K562 treated with DMSO at 1 percent for 24 hours (cell line): Measurements from ENCODE around the gene KLHL15. TPM values are rescaled to one million over a fixed set of nuclear protein-coding genes. Genes with fewer than 3 reads are reported as not detected.

Experiments
- total RNA-seq: library from RNA; unstranded; fragments of 300-600 nt; gene quantifications from 2 replicates; pipeline ENCODE4 v1.2.3, GENCODE V29; 2022; ENCODE audit warnings: low read depth; ENCODE audit not compliant: insufficient read depth

Gene KLHL15
- total RNA-seq, result 6.0 and 6.1 TPM in 2 replicates

DNA sequence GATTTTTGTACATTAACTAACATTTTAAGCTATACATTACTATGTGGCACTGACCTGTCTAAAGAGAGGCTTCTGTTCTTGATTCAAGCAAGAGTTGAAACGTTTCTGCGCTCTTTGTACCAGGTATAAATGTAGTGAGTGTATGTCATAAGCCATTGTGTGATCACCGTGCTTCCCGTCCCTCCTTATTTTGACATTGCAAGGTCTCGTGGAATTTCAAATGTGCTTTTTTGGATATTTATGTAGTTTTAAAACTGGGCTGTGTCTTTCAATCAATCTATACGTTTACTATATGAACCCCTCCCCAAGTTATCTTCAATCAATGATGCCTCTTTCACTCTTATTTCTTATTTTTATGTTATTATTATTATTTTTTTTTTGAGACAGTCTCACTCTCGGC, at the start of gene KLHL15:
KLHL15 (minus strand) TSS at position 101 of the 400 bp plus-strand sequence. CDS start 20,493 bp downstream, outside the sequence.

DNA sequence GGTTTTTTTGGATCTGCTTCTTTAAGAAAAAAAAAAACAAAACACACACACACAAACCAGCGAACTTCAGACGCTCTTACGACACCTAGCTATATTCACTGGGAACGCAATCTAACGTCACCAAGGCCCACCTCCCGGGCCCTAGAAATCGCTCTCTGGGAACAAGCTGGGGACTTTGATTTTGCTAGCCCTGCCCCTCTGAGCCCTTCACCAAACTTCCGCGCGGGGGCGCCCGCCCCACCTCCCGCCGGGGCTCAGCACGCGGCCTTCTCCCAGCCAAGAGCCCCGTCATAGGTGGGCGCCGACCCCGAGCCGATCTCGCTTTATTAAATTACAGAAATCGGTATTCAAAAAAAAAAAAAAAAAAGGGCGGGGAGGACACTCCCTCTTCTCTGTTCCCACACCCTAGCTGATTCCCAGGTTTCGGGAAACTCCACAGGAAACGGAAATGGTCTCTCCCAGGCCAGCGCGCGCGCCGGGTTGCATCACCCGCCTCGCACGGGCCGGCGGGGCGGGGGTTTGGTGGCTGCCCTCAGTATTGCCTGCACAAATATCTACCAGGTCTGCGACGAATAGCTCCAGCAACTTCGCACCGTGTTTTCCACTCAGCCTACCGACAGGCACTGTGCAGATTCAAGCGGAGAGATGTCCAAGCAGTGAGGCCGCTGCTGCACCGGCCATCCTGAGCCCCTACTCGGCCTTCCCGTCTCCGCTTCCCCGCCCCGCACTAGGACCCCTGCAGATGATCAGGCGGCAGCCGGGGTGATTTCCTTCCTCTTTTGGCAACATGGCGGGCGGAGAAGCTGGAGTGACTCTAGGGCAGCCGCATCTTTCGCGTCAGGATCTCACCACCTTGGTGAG, 27.4 kb upstream of the KLHL15 start, which contains the start of gene EIF2S3:
EIF2S3 (plus strand) TSS at position 775 of the 861 bp plus-strand sequence; CDS start at position 788, 13 bp downstream.

Other genes starting within 250 kb of the KLHL15 start
- gene SAT1, start 244.0 kb downstream of the KLHL15 start, total RNA-seq, result 83.8 and 84.9 TPM in 2 replicates
- 31.5 and 38.3 TPM in 2 replicates for gene APOO, start 119.2 kb downstream of the KLHL15 start, total RNA-seq
- not detected in 2 replicates for gene CXorf58, start 119.2 kb downstream of the KLHL15 start, total RNA-seq
- 127 and 134 TPM in 2 replicates for gene EIF2S3, start 27.8 kb upstream of the KLHL15 start, total RNA-seq
- gene ZFX, start 122.5 kb upstream of the KLHL15 start, total RNA-seq, result 9.9 and 10.7 TPM in 2 replicates